DMS153 treated with DMSO at 0.1 percent for 48 hours (cell line): ENCODE data around the gene THAP7.

Experiments
- DNase-seq: peaks from one replicate; lab custom pipeline; 2025; ENCODE audit not compliant: unreplicated experiment; lab: John Stamatoyannopoulos, UW

Gene THAP7

GRCh38 chr22:20949698-20950183, 52.2 kb downstream of the THAP7 start:
- DNase-seq, result no peak
